ENCODE results near the gene TMED4. TPM values are rescaled to one million over a fixed set of nuclear protein-coding genes. Genes with fewer than 3 reads are reported as not detected.

The TMED4 gene
- total and polyA plus RNA-seq, 3 donors from 2014 or later, result 77.8 to 236 (median 164) TPM

DNA sequence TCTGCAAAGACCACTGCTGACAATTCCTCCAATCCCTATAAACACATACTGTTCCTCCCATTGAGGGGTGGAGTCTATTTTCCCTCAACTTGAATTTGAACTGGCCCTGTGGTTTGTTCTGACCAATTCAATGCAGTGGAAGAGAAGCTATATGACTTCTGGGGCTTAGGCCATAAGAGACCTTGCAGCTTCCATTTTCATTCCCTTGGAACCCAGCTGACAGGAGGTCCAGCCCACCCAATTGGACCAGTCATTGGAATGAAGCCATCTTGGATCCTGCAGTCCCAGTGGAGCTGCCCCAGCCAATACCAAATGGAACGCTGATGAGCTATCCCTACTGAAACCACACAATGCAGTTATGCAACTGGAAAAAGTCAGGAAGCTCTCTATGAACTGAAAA is 8.9 kb upstream of the TMED4 start:
- Histone ChIP-seq H3K9me3 (no peaks in the 10 kb centered on the region), H3K27me3 (no peaks in the 10 kb centered on the region), H3K36me3 (ENCODE audit: low read depth, missing control alignments) (no peaks in the 10 kb centered on the region), H3K27ac (no peak overlapping the region), H3K4me1 (no peaks in the 10 kb centered on the region), H3K4me3 (no peak overlapping the region)
- WGBS, 2 donors, result 78 to 88% methylated on average over 1 of the region's 1 CpG
- TF ChIP-seq, protein P1, sequence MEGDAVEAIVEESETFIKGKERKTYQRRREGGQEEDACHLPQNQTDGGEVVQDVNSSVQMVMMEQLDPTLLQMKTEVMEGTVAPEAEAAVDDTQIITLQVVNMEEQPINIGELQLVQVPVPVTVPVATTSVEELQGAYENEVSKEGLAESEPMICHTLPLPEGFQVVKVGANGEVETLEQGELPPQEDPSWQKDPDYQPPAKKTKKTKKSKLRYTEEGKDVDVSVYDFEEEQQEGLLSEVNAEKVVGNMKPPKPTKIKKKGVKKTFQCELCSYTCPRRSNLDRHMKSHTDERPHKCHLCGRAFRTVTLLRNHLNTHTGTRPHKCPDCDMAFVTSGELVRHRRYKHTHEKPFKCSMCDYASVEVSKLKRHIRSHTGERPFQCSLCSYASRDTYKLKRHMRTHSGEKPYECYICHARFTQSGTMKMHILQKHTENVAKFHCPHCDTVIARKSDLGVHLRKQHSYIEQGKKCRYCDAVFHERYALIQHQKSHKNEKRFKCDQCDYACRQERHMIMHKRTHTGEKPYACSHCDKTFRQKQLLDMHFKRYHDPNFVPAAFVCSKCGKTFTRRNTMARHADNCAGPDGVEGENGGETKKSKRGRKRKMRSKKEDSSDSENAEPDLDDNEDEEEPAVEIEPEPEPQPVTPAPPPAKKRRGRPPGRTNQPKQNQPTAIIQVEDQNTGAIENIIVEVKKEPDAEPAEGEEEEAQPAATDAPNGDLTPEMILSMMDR (IDR thresholded peaks at IDR 0.05), result no peak
- TF ChIP-seq POLR2A (IDR thresholded peaks at IDR 0.05), result no peak
- intact Hi-C loops (cut with DNase I; ENCODE audit: low total_unique reads), result no loop called here
- no peak for DNase-seq

DNA sequence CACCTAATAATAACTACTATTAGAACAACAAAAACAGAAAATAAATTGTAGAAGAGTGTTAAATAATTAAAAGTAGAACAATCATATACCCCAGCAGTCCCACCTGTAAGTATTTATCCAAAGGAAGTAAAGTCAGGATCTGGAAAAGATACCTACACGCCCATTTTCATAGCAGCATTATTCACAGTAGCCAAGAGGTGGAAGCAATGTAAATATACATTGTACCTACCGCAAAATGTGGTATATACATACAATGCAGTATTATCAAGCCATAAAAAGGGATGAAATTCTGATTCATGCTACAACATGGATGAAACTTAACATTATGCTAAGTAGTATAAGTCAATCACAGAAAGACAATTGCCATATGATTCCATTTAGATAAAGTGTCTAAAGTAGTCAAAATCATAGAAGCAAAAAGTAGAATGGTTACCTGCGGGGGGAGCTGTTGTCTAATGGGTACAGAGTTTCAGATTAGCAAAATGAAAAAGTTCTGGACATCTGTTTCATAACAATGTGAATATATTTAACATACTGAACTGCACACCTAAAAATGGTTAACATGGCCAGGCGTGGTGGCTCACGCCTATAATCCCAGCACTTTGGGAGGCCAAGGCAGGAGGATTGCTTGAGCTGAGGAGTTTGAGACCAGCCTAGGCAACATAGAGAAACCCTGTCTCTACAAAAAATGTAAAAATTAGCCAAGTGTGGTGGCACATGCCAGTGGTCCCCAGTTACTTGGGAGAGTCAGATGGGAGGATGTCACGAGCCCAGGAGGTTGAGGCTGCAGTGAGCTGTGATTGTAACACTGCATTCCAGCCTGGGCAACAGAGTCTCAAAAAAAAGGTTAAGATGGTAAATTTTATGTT is 6.0 kb upstream of the TMED4 start:
- TF ChIP-seq, protein P1 (IDR thresholded peaks at IDR 0.05), result peak; percentile 31 to 45 (median 34)
- TF ChIP-seq POLR2A (IDR thresholded peaks at IDR 0.05), result no peak
- H3K27ac ChIP-seq, result no peak overlapping the region
- peak; percentile 75 for DNase-seq

DNA sequence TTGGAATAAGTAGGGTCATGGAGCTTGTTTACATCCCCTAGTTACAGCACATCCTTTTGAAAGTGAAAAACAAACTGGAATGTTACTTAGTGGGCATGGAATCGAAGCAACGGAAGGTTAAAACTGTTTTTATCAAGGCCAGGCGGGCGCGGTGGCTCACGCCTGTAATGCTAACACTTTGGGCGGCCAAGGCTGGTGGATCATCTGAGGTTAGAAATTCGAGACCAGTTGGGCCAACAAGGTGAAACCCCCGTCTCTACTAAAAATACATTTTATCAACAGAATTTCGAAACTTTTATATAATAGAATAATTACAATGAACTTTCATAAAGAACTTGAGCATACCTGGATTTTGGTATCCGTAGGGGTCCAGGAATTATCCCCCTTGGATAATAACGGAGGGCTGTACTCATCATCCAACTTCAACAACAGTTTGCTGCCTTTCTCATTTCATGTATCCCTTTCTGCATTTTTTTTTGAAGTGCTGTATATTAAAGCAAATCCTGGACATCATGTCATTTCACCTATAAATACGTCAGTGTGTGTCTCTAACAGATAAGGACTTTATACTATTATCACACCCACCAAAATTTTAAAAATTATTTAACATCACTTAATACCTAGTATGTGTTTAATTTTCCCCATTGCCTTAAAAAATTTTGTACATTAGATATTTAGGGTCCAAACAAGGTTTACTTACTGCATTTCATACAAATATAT is 1.3 kb upstream of the TMED4 start:
- no peaks in the 10 kb centered on the region for H3K9me3 ChIP-seq
- no peaks in the 10 kb centered on the region for H3K36me3 ChIP-seq (ENCODE audit: low read depth, missing control alignments)
- no peaks in the 10 kb centered on the region for H3K27me3 ChIP-seq
- 58 to 70% methylated on average over 13 of the region's 13 CpGs for WGBS, 2 donors
- DNase-seq, result no peak
- TF ChIP-seq POLR2A (IDR thresholded peaks at IDR 0.05), result no peak
- TF ChIP-seq, protein P1 (IDR thresholded peaks at IDR 0.05), result no peak
- H3K27ac ChIP-seq, result peak overlapping the region; percentile 98 to 99
- H3K4me1 ChIP-seq, result peaks cover 6% of the 10 kb centered on the region
- H3K4me3 ChIP-seq, result peak overlapping the region; percentile 84 to 98
- intact Hi-C loops (cut with DNase I; ENCODE audit: low total_unique reads), result loop anchor here (5.0 kb wide), 1 partner anchor 264 kb away; the partner anchor contains the start of gene H2AZ2

More for the DNA sequence above, 6.0 kb upstream of the TMED4 start:
- H3K4me3 ChIP-seq, result no peak overlapping the region
- intact Hi-C loops (cut with DNase I; ENCODE audit: low total_unique reads), result no loop called here
- no peaks in the 10 kb centered on the region for H3K4me1 ChIP-seq
- 27 to 32% methylated on average over 6 of the region's 6 CpGs for WGBS, 2 donors
- H3K9me3 ChIP-seq, result no peaks in the 10 kb centered on the region
- no peaks in the 10 kb centered on the region for H3K36me3 ChIP-seq (ENCODE audit: low read depth, missing control alignments)
- no peaks in the 10 kb centered on the region for H3K27me3 ChIP-seq

DNA sequence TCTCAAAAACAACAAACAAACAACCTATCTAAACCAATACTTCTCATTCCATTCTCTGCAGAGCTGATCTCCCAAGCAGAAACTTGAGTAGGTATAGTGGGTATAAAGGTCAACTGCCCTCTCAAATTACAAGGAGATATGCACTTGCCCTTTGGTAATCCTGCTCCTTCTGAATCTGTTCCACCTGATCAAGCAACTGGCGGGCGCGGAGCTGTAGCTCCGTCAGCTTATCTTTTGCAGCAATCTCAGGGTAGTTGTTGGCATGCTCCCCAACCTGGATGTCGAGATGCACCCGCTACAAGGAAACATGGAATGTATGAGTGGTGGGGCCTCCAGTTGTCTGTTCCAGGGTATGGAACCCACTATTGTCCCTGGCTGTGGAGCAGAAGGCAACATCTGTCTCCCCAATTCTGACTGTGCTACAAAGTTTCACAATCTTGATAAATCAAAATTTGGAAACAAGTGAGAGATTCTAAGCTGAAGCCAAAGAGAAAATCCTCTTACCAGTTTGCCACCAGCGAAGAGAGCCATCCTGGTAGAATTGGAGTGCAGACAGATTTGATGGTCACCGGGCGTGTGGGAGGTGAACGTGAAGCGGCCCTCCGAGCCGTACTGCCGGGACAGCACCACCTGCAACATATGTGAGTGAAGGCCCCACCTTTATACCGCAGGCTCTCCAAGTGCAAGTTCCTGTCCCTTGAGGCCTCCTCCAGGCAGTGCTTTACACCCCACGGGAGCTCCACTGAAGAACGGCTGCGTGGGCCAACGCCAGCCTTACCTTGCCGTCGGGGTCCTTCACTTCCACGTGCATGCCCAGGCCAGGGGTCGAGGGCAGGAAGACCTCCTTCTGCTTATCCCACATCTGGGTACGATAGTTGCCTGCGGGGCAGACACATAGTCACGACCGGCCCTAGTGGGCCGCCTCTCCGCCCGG is 819 bp downstream of the TMED4 start:
- H3K27me3 ChIP-seq, result no peaks in the 10 kb centered on the region
- peak overlapping the region; percentile 84 to 98 for H3K4me3 ChIP-seq
- no peak for TF ChIP-seq POLR2A (IDR thresholded peaks at IDR 0.05)
- TF ChIP-seq, protein P1 (IDR thresholded peaks at IDR 0.05), result no peak
- intact Hi-C loops (cut with DNase I; ENCODE audit: low total_unique reads), result loop anchor here (5.0 kb wide), 1 partner anchor 266 kb away; the partner anchor contains the start of gene H2AZ2
- peak; percentile 20 for DNase-seq
- no peaks in the 10 kb centered on the region for H3K36me3 ChIP-seq (ENCODE audit: low read depth, missing control alignments)
- WGBS, 2 donors, result 11 to 23% methylated on average over 9 to 30 of the region's 30 CpGs
- peak overlapping the region; percentile 98 to 99 for H3K27ac ChIP-seq
- peaks cover 6% of the 10 kb centered on the region for H3K4me1 ChIP-seq
- H3K9me3 ChIP-seq, result no peaks in the 10 kb centered on the region
